ENCODE data around the gene ERCC4.

- TF ChIP-seq CTCF (optimal IDR thresholded peaks at IDR 0.05 in 1 of 3, IDR thresholded peaks at IDR 0.05 in 1 of 3, conservative IDR thresholded peaks at IDR 0.05 in 1 of 3; ENCODE audit: extremely low read depth in 1 of 3, insufficient read depth in 2 of 3, low read length in 3 of 3), result no peak
- TF ChIP-seq EZH2 (IDR thresholded peaks at IDR 0.05; ENCODE audit: low read length), result no peak
Measured at GRCh38 chr16:13983625-13984024, 63.7 kb downstream of the ERCC4 start.
